Measurements from ENCODE around the gene PACS2.
A peak's percentile ranks its signal among the peaks of the same experiment; 100 is the strongest.

PACS2 gene

DNA sequence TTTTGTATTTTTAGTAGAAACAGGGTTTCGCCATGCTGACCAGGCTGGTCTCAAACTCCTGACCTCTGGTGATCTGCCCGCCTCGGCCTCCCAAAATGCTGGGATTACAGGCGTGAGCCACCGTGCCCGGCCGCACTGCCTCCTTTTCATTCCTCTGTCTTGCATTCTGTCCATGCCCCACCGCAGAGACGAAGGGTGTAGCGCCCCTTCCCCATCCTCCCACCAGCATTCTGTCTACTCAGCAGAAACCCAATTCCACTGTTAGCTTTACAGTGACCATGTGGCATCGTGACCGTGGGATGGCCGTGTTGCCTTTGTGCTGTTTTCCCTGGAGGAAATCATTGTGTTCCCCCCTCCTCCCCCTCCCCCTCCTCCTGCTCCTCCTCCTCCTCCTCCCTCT, 94.0 kb downstream of the PACS2 start:
- DNase-seq (ENCODE audit: low spot score): no peak

DNA sequence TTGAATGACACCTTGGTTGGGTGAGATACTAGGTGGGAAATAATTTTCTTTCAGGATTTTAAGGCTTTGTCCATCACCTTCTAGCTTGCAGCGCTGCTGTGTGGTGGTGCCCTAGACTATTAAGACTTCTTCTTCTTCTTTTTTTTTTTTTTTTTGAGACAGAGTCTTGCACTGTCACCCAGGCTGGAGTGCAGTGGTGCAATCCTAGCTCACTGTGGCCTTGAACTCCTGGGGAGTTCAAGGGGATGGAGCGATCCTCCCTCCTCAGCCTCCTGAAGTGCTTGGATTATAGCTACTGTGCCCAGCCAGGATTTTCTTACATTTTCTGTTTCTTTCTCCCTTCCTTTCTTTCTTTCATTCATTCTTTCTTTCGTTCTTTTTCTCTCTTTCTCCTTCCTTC, 94.8 kb downstream of the PACS2 start:
- DNase-seq (ENCODE audit: low spot score): no peak

DNA sequence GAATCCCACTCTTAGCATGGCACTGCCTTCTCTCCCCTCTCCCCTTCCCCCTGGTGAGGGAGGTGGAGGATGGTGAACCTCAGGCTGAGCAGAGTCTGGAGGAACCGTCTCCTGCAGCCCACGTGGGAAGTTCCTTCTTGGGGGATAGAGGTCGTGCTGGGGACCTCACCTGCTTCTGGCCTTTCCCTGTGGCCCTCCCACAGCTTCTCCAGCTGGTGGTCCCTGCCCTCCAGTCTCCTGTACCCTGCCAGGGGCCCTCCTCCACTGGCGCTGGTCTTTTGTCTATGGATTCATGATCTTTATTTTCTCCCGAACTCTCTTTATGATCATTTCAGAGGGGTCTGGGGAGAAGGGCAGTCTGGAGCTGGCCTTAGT, 96.1 kb downstream of the PACS2 start:
- DNase-seq (ENCODE audit: low spot score): no peak

DNA sequence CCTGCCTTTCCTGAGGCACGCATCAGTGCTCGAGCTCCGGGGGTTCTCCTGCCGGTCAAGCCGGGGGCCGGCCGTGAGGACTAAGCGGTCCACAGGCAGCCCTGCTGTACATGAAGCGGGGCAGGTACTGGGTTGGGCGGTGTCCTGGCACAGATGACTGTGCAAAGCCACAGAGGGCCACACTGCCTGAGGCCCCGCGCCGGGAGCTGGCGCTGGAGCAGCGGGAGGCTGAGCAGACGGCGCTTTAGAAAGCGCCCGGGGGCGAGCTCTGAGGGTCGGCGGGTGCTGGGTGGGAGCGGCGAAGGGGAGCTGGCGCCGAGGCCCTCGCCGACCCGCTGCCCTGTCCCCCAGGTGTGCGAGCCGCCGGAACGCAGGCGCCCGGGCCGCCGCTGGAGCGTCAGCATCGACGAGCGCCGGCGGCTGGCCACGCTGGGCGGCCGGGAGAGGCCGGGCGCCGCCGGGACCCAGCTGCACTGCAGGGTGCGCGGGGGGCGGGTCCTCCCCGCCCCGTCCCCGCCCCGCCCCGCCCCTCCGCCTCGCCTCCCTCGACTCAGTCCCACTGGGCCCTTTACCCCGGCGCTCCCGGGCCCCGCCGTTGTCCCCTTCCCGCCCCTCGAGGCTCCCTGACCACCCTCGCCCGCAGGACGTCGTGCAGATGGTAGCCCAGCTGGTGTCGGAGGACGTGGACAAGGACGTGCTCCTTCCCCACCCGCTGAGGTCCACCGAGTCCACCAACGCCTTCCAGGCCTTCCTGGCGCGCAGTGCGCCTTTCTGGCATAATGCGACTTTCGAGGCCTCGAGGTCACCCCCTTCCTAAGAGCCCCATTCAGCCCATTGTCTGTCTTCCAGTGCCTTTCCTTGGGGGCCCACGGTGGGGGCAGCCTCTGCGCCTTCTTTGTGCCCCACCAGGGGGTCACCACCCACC, 96.7 kb downstream of the PACS2 start:
- peak; percentile 24 for DNase-seq (ENCODE audit: low spot score)

DNA sequence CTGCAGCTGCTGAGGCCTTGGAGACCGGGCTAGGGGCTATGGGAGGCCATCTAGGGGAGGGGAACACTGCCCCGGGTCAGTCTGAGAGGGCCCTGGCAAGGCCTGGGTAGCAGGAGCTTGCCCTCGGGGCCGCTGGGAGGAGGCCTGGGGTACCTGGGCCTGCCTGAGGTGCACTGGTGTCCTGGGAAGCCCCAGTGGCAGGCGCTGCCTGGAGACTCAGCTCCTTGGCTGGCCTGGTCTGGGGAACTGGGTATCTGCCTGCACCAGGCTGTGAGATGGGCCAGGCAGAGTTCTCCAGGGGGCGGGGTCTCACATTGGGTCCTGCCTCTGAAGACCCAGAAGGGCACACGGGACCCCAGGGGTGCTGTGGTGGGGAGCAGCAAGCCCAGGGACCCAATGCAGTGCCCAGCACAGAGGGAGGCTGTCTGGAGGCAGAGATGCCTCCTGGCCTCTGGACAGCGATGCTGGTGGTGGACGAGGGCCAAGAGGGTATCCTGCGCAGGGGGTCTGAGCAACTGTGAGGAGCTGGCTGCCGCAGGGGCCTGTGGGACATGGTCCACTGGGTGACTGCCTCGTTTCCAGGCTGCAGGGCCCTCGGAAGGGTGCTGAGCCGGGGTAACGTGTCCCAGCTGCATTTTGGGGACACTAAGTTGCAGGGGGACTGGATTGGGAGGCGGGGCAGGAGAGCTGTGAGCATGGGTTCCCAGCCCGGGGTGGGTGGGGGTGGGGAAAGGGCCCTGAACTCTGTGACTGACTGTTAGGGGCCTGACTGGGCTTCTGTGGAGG, 97.6 kb downstream of the PACS2 start:
- DNase-seq (ENCODE audit: low spot score): no peak

DNA sequence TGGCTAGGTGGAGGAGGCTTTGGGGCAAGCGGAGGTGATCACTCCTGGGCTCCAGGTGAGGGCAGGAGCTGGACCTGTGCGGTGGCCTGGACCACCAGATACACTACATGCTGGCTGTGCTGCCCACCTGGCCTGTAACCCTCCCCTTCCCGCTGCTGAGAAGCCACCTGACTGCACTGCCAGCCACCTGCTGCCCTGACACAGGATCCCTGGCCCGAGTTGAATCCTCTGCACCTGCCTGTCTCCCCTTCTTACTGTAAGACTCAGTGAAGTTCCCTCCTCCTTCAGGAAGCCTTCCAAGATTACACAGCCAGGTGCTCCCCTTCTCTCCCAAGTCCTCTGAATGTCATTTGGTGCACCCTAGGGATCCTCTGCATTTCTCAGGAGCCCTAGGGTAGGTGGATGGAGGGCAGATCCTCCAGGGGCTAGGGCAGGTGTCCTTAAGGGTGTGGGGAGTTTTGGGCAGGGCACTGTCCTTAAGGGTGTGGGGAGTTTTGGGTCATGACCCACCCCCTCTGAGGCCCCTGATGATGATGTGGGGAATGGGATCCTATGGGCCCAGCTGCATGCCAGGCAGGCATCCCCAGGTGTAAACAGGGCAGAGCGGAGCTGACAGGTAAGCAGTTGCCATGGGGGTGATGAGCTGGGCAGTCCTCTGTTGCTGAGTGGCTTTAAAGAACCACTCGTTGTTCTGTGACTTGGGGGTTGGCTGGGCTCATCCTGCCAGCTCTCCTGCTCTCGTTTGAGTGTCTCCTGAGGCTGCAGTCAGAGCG, 98.4 kb downstream of the PACS2 start:
- no peak for DNase-seq (ENCODE audit: low spot score)

DNA sequence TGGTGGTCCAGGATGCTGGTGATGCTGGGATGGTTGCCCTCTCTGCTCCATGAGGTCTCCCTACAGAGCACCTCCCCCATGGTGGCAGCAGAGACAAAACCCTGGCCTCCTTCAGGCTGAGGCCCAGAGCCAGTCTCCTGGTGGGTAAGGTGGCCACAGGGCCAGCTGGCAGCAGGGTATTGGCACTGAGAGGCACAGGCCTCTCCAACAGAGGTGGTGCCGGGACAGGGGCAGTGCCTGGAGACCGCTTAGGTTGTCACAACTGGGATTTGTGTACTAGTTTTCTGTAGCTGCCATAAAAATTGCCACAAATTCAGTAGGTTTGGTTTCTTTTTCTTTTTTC, 99.0 kb downstream of the PACS2 start:
- DNase-seq (ENCODE audit: low spot score): no peak

DNA sequence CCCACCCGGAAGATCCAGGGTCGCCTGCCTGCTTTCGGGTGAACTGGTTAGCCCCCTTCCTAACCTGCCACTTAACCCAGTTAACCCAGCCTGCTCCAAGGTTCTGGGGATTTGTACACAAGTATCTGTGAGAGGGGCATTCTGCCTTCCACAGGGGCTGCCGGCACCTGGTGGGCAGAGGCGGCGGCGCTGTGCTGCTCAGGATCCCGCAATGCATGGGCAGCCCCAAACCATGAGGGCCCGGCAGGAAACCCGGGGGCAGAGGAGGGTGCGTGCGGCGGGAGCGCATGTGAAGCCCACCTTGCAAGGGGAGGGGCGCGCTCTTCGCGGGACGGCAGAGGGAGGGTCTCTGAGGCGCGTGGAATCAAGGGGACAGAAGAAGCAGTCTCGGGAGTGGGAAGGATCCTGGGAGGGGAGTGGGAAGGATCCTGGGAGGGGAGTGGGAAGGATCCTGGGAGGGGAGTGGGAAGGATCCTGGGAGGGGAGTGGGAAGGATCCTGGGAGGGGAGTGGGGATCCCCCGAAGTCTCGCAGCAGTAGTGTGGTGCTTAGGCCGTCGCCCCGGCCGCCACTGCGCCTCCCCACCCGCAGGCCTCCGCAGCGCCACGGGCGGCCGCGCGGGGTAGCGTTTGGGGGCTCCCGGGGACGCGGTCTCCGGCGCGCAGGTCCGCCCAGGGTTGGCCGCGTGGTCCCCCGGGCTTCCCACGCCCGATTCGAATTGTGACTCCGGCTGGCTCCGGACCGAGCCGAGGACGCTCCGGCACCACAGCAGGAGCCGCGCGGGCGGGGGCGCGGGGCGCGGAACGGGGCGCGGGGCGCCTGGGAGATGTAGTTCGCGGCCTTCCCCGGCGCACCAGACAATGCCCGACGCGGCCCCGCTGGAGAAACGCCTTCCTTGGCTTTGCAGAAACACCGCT, 100.2 kb downstream of the PACS2 start:
- DNase-seq (ENCODE audit: low spot score): peak; percentile 38

DNA sequence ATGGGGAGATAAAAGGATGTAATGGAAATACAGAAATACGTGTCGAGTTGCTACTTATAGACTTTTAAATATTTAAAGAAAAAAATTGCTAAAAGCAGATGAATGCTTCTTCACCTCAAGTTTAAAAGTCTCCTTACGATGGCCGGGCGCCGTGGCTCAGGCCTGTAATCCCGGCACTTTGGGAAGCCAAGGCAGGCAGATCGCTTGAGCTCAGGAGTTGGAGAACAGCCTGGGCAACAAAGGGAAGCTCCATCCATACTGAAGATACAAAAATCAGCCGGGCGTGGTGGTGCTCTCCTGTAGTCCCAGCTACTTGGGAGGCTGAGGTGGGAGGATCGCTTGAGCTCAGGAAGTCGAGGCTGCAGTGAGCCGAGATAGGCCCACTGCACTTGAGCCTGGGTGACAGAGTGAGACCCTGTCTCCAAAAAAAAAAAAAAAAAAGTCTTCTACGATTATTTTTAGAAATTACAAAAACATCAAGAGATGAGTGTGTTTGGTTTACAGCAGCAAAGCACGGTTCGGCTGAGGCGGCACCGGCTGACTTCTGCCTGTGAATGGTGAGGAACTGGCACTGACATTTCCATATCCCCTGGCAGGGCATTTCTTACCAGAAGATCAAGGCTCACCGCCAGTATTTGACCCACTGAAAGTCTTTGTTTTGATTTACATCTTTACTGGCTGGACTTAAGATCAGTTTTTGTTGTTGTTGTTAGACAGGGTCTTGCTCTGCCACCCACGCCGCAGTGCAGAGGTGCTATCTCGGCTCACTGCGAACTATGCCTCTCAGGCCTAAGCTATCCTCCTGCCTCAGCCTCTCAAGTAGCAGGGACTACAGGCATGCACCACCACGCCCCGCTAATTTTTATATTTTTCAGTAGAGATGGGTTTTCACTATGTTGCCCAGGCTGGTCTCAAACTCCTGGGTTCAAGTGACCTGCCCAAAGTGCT, 101.2 kb downstream of the PACS2 start:
- DNase-seq (ENCODE audit: low spot score): no peak

DNA sequence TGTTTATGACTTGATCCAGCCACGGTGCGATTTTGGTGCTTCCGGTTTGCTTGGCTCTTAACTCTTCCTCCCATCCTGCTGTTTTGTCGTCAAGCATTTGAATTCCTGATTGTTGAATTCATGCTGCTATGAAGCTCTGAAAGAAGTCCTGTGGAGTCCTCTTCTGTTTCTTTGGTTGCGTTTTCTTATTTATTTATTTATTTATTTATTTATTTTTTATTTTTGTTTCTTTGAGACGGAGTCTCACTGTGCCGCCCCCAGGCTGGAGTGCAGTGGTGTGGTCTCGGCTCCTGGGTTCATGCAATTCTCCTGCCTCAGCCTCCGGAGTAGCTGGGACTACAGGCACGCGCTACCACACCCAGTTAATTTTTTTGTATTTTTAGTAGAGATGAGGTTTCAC, 102.1 kb downstream of the PACS2 start:
- DNase-seq (ENCODE audit: low spot score): no peak

DNA sequence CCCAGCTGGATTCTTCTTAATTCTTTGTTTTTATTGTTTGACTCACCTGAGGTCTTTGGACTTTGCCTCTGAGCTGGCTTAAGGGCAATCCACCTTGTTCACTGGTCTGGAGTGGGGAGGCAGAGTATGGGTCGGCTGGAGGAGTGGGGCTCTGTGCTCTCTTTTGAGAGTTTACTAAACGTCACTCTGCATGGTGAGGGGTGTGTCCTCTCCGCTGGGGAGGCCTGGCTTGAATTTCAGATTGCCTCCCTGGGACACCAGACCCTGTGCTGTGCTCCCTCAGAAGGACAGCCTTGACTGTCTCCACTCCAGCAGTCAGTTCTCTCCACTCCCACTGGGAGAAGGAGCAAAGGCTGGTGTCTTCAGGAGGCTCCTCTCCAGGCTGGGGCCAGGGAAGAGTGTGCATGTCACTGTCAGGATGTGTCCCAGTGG, 103.2 kb downstream of the PACS2 start:
- DNase-seq (ENCODE audit: low spot score): no peak

DNA sequence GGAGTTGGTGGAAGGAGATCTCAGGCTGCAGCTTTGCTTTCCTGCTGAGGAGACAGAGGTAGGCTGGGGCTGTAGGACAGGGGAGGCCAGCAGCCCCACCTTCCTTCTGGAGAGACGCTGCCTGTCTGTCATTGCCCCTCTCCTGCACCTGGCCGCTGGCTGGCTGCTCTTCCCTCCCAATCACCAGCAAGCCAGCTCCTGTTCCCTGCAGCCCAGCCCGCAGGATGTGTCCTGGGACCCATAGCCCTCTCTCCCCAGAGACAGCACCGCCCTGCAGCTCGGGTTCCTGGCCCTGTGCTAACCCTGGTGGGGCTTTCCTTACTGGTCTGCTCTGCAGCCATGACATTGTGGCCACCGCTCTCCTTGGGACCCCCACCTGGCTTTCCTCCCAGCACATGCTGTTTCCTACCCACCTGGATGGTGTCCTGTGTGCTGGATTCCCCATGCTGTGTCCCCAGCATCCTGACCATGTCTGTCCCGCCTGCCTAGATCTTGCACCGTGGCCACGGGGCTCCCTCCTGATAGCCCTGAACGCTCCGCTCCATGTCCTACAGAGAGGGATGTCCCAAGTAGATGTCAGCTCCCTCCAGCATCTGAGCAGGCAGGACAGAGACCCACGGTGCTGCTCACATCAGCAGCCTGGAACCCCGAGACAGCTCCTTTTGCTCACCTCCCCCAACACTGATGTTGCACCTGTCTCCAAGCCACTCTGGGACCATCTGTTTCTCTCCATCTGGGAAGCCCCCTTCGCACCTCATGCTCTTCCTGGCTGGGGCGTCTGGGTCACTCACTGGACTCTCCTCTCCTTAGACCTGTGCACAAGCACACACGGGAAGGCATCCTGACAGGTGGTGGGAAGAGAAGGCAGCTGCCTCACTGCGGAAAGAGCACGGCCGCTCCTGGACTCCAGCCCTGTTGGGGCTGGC, 104.0 kb downstream of the PACS2 start:
- no peak for DNase-seq (ENCODE audit: low spot score)

DNA sequence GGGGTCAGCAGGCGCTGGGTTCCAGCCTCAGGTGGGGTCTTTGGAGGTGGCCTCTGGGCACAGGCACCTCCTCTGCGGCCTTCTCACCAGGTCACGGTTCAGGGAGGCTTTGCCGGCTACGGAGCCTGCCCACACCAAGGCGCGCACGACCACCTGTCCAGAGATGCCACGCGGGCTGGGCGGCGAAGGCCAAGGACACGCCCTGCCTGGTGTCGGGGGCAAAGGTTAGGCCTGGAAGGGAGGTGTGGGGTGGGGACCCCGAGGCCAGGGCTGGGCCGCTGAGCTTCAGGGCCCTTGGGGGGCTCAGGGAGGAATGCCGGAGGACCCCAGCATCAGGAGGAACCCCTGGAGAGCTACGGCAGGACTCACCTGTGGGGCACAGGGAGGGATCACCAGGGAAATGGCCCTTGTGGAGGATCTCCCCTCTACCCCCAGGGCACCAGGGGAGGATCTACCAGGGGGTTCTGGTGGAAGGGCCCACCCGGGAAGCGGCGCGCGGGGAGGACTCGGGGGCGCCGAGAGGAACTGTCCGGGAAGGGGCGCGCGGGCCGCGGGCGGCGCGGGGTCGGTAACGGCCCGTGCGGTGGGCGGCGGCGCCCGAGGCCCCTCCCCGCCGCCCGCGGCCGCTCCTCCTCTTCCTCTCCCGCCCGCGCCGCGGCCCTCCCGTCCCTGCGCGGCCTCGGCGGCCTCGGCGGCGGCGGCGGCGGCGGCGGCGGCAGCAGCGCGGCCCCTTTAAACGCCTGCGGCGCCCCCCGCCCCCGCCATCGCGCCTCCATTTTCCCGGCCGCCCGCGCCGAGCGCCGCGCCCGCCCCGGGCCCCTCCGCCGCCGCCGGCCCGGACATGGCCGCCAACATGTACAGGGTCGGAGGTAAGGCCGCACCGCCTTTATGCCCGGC, 104.9 kb downstream of the PACS2 start, which contains the start of gene MTA1:
Gene MTA1 (plus strand): TSS at position 633 of the 897 bp plus-strand sequence. CDS start 209 bp downstream, at position 842.
- peak; percentile 18 for DNase-seq (ENCODE audit: low spot score)

DNA sequence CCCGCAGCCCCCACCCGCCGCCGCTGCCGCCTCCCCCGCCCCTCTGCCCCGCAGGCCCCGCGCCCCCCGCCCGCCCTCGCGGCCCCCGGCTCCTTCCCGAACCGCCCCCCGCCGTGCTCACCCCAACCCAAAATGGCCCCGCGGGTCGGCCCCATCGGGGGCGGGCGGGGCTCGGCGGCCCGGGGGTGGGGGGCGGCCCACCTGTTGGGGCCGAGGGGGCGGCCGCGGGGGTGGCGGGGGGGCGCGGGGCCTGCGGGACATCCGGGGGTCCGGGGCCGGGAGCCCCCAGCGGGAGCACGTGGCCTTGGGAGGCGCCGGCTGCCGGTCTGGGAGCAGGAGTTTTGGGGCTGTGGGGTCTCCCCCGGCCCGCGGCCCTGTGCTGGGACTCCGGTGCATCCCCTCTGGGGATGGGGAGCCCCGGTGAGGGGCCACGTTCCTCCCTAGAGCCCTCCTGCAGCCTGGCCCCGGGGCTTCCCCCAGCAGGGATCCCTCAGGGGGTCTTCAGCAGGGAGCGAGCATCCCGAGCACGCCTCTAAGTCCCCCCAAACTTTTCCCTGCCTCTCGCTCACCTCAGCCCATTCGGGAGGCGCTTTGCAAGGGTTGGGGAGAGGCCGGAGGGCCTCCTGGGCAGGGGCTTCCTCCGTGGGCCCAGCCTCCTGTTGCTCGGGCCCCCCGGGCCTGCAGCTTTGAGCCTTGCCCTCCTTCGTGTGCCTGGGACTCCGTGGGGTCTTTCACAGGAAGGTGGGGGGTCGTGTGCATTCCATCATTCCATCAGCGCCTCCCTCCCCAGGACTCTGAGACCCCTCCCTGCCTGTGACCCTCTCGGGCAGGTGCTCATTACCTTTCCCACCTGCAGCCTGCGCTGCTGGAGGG, 105.8 kb downstream of the PACS2 start:
- DNase-seq (ENCODE audit: low spot score): no peak

DNA sequence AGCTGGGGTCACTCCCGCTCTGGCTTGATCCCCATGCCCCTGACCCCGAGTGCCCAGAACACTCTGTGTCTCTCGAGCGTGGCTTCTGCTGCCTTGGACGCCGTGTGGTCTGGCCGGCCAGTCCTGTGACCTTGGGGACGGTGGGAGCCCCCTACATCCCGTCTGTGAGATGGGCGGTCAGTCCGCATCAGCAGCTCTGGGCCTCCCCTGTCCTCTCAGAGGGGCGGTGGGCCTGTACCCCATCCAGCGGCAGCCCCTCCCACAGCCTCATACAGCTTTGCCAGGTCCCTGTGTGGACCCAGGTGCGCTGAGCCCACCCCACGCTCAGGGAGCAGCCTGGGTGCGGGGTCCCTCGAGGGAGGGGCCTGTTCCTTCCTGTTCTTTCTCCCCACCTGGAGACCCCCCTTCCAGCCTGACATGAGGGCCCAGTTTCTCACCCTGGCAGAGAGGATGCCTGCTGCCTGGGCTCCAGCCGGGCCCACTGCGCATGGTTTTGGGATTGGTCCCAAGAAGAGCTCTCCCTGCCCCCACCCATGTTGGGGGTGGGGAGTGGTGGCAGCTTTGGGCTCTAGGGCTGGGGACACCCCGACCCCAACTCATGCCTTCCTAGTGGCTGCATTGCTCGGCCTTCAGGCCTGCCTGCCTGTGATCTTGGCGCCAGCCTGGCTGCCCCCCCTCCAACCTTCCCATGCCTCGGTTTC, 106.6 kb downstream of the PACS2 start:
- DNase-seq (ENCODE audit: low spot score): no peak
